Inflammatory macrophage treated with lipopolysaccharide for 1 hour (primary cell): ENCODE data around the gene ORC1.
A peak's percentile ranks its signal among the peaks of the same experiment; 100 is the strongest.

ENCODE experiments used
- DNase-seq, 2 donors: peaks; one replicate each; pipeline ENCODE4 v3.0.0-alpha.2; 2020 to 2022

The ORC1 gene

GRCh38 chr1:52341655-52342260 lies 62.5 kb downstream of the ORC1 start:
- no peak for DNase-seq

- DNase-seq: no peak
These were observed 66.8 kb downstream of the ORC1 start for GRCh38 chr1:52337439-52337838.

- DNase-seq: no peak
These were observed 69.2 kb downstream of the ORC1 start for GRCh38 chr1:52334906-52335528.

- peak; percentile 43 to 56 for DNase-seq
These were observed 71.8 kb downstream of the ORC1 start for GRCh38 chr1:52332411-52332810.

- DNase-seq: no peak
These were observed 75.6 kb downstream of the ORC1 start for GRCh38 chr1:52328615-52329014.

- DNase-seq: no peak
These were observed 78.4 kb downstream of the ORC1 start for GRCh38 chr1:52325786-52326185.

- DNase-seq: no peak
These were observed 80.5 kb downstream of the ORC1 start for GRCh38 chr1:52323731-52324130.
